ENCODE data around the gene CACNA2D4. TPM values are rescaled to one million over a fixed set of nuclear protein-coding genes. Genes with fewer than 3 reads are reported as not detected.

The CACNA2D4 gene
- total and polyA plus RNA-seq, 4 donors = 0.82 to 2.8 (median 1.3) TPM

GRCh38 chr12:1844661-1845409 is 73.6 kb downstream of the CACNA2D4 start:
- Histone ChIP-seq H3K4me1 (ENCODE audit: control insufficient read depth in 4 of 4, insufficient read depth in 4 of 4, low read length in 3 of 4) (no peaks in the 10 kb centered on the region), H3K9ac (ENCODE audit: low read depth in 1 of 2, low read length in 2 of 2) (no peak overlapping the region), H3K36me3 (ENCODE audit: control insufficient read depth in 4 of 4, insufficient read depth in 3 of 4, low read depth in 1 of 4, low read length in 3 of 4) (no peaks in the 10 kb centered on the region), H3K27me3 (ENCODE audit: control insufficient read depth in 4 of 4, insufficient read depth in 4 of 4, low read length in 3 of 4) (no peaks in the 10 kb centered on the region), H3K9me3 (ENCODE audit: control insufficient read depth in 4 of 4, low read length in 3 of 4) (no peaks in the 10 kb centered on the region), H3K27ac (ENCODE audit: low read depth in 1 of 2, low read length in 2 of 2) (no peak overlapping the region), H3K4me3 (ENCODE audit: low read depth in 1 of 3, low read length in 3 of 3) (no peak overlapping the region)
- no peak for DNase-seq (ENCODE audit: low spot score)
- no peak for TF ChIP-seq RXRA (IDR thresholded peaks at IDR 0.05)
- TF ChIP-seq, protein P1, sequence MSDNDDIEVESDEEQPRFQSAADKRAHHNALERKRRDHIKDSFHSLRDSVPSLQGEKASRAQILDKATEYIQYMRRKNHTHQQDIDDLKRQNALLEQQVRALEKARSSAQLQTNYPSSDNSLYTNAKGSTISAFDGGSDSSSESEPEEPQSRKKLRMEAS (IDR thresholded peaks at IDR 0.05) = no peak
- 55% methylated on average over 12 of the region's 12 CpGs for WGBS

- Histone ChIP-seq H3K9ac (ENCODE audit: low read depth in 1 of 2, low read length in 2 of 2) (no peak overlapping the region), H3K36me3 (ENCODE audit: control insufficient read depth in 4 of 4, insufficient read depth in 3 of 4, low read depth in 1 of 4, low read length in 3 of 4) (no peaks in the 10 kb centered on the region), H3K27me3 (ENCODE audit: control insufficient read depth in 4 of 4, insufficient read depth in 4 of 4, low read length in 3 of 4) (no peaks in the 10 kb centered on the region), H3K4me3 (ENCODE audit: low read depth in 1 of 3, low read length in 3 of 3) (no peak overlapping the region), H3K9me3 (ENCODE audit: control insufficient read depth in 4 of 4, low read length in 3 of 4) (no peaks in the 10 kb centered on the region), H3K4me1 (ENCODE audit: control insufficient read depth in 4 of 4, insufficient read depth in 4 of 4, low read length in 3 of 4) (no peaks in the 10 kb centered on the region), H3K27ac (ENCODE audit: low read depth in 1 of 2, low read length in 2 of 2) (no peak overlapping the region)
- no peak for TF ChIP-seq TAF1 (conservative IDR thresholded peaks at IDR 0.05)
- TF ChIP-seq, protein P2, sequence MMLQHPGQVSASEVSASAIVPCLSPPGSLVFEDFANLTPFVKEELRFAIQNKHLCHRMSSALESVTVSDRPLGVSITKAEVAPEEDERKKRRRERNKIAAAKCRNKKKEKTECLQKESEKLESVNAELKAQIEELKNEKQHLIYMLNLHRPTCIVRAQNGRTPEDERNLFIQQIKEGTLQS (IDR thresholded peaks at IDR 0.05) = no peak
- TF ChIP-seq CTCF (IDR thresholded peaks at IDR 0.05; ENCODE audit: low read depth, low read length, missing input control) = no peak
- TF ChIP-seq FOXA2 (IDR thresholded peaks at IDR 0.05) = no peak
- TF ChIP-seq JUND (IDR thresholded peaks at IDR 0.05) = no peak
- TF ChIP-seq EGR1 (IDR thresholded peaks at IDR 0.05; ENCODE audit: low read depth in 2 of 2) = no peak
- no peak for TF ChIP-seq HNF4A (conservative IDR thresholded peaks at IDR 0.05)
- TF ChIP-seq SP1 (IDR thresholded peaks at IDR 0.05) = no peak
- TF ChIP-seq HNF4G (IDR thresholded peaks at IDR 0.05) = no peak
- no peak for TF ChIP-seq FOXA1 (IDR thresholded peaks at IDR 0.05)
- no peak for TF ChIP-seq GABPA (IDR thresholded peaks at IDR 0.05 in 1 of 2, conservative IDR thresholded peaks at IDR 0.05 in 1 of 2)
- TF ChIP-seq YY1 (IDR thresholded peaks at IDR 0.05) = no peak
- no peak for DNase-seq (ENCODE audit: low spot score)
- WGBS = 71% methylated on average over 10 of the region's 10 CpGs
Measured at GRCh38 chr12:1844223-1844622, 74.2 kb downstream of the CACNA2D4 start.

- no peak for DNase-seq (ENCODE audit: low spot score)
- 68% methylated on average over 3 of the region's 3 CpGs for WGBS
- no peaks in the 10 kb centered on the region for H3K36me3 ChIP-seq (ENCODE audit: control insufficient read depth in 4 of 4, insufficient read depth in 3 of 4, low read depth in 1 of 4, low read length in 3 of 4)
- H3K27me3 ChIP-seq (ENCODE audit: control insufficient read depth in 4 of 4, insufficient read depth in 4 of 4, low read length in 3 of 4) = no peaks in the 10 kb centered on the region
- no peak overlapping the region for H3K27ac ChIP-seq (ENCODE audit: low read depth in 1 of 2, low read length in 2 of 2)
- no peak overlapping the region for H3K4me3 ChIP-seq (ENCODE audit: low read depth in 1 of 3, low read length in 3 of 3)
- no peaks in the 10 kb centered on the region for H3K9me3 ChIP-seq (ENCODE audit: control insufficient read depth in 4 of 4, low read length in 3 of 4)
- H3K9ac ChIP-seq (ENCODE audit: low read depth in 1 of 2, low read length in 2 of 2) = no peak overlapping the region
- H3K4me1 ChIP-seq (ENCODE audit: control insufficient read depth in 4 of 4, insufficient read depth in 4 of 4, low read length in 3 of 4) = no peaks in the 10 kb centered on the region
- TF ChIP-seq EGR1 (IDR thresholded peaks at IDR 0.05; ENCODE audit: low read depth in 2 of 2) (no peak), HNF4G (IDR thresholded peaks at IDR 0.05) (no peak), JUND (IDR thresholded peaks at IDR 0.05) (no peak), REST (IDR thresholded peaks at IDR 0.05) (no peak), FOXA2 (IDR thresholded peaks at IDR 0.05) (no peak), YY1 (IDR thresholded peaks at IDR 0.05) (no peak), HNF4A (conservative IDR thresholded peaks at IDR 0.05) (no peak), RAD21 (IDR thresholded peaks at IDR 0.05) (no peak)
- TF ChIP-seq, protein P1 (IDR thresholded peaks at IDR 0.05) = no peak
Measured at GRCh38 chr12:1843641-1844005, 74.8 kb downstream of the CACNA2D4 start.
